ENCODE results near the gene GPR25.

GPR25 gene

DNA sequence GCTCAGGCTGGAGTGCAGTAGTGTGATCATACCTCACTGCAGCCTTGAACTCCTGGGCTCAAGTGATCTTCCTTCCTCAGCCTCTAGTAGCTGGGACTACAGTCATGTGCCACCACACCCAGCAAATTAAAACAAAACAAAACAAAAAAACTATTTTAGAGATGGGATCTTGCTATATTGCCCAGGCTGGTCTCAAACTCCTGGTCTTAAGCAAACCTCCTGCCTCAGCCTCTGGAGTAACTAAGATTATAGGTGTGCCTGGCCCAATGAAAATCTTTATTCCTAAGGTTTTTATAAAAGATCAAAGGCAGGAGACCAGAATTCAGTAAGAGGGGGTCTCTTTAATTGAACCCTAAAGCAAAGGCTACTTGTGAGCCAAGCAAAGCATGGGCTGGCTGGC, 32.0 kb downstream of the GPR25 start:
- no peak overlapping the region for H3K4me3 ChIP-seq (ENCODE audit: low read depth, low read length)
- ChIA-PET CTCF (interaction anchor here (0.7 to 1.0 kb wide), 2 partner anchors 102 to 484 kb away, joined by 3 to 4 read pairs; no protein-coding TSS in a partner anchor), POLR2A (no interaction called here)
- H3K27ac ChIP-seq (ENCODE audit: extremely low read depth, low read depth, low read length) = no peak overlapping the region
- H3K4me1 ChIP-seq (ENCODE audit: control insufficient read depth, insufficient read depth, low read length) = no peaks in the 10 kb centered on the region; the same call in 1 of the 2 replicates
- H3K36me3 ChIP-seq (ENCODE audit: control insufficient read depth in 2 of 2, insufficient read depth in 1 of 2, low read length in 2 of 2) = peaks cover 0 to 52% of the 10 kb centered on the region in 2 experiments; a peak in 1 of 3 replicates
- no peak for TF ChIP-seq PRDM1 (tag by site-specific recombination; IDR thresholded peaks at IDR 0.05)
- TF ChIP-seq ZNF121 (tag by site-specific recombination; IDR thresholded peaks at IDR 0.05) = peak; percentile 76
- no peaks in the 10 kb centered on the region for H3K9me3 ChIP-seq (ENCODE audit: control insufficient read depth, insufficient read depth, low read depth, low read length)

DNA sequence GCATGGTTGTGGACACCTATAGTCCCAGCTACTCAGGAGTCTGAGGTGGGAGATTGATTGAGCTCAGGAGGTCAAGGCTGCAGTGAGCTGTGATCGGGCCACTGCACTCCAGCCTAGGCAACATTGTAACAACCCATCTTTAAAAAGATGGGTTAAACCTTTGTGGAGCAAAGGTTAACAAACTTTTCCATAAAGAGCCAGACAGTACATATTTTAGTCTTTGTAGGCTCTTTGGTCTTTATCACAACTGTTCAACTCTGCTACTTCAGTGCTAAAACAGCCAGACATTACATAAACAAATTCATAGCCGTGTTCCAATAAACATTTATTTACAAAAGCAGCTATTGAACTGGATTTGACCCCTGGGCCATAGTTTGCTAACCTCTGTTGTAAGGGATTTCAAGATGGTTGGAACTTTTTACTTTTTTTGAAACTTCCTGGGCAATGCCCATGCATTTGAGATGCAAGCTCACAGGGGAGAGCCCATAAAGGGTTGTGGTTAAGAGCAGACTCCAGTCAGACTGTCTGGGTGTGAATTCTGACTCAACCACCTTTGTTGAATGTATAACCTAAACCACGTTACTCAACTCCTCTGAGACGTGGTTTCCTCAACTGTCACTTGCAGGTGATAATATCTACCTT, 32.8 kb downstream of the GPR25 start:
- H3K36me3 ChIP-seq (ENCODE audit: control insufficient read depth in 2 of 2, insufficient read depth in 1 of 2, low read length in 2 of 2) = peaks cover 0 to 50% of the 10 kb centered on the region in 2 experiments; a peak in 1 of 3 replicates
- ChIA-PET POLR2A (interaction anchor here (0.6 to 0.8 kb wide), 3 partner anchors 9 to 283 kb away, joined by 3 to 4 read pairs (median 3); no protein-coding TSS in a partner anchor), CTCF (interaction anchor here (0.6 to 1.0 kb wide), 4 partner anchors 103 to 483 kb away, joined by 3 to 4 read pairs (median 3); no protein-coding TSS in a partner anchor)
- no peak overlapping the region for H3K4me3 ChIP-seq (ENCODE audit: low read depth, low read length)
- TF ChIP-seq, protein P1, sequence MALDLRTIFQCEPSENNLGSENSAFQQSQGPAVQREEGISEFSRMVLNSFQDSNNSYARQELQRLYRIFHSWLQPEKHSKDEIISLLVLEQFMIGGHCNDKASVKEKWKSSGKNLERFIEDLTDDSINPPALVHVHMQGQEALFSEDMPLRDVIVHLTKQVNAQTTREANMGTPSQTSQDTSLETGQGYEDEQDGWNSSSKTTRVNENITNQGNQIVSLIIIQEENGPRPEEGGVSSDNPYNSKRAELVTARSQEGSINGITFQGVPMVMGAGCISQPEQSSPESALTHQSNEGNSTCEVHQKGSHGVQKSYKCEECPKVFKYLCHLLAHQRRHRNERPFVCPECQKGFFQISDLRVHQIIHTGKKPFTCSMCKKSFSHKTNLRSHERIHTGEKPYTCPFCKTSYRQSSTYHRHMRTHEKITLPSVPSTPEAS (tag by site-specific recombination; IDR thresholded peaks at IDR 0.05) = no peak
- TF ChIP-seq ZNF555 (tag by site-specific recombination; conservative IDR thresholded peaks at IDR 0.05) (no peak), ZBTB17 (tag by site-specific recombination; IDR thresholded peaks at IDR 0.05) (no peak), ZNF292 (tag by site-specific recombination; IDR thresholded peaks at IDR 0.05; ENCODE audit: borderline replicate concordance, low read depth) (no peak), ZIC2 (tag by site-specific recombination; IDR thresholded peaks at IDR 0.05) (no peak), MEIS1 (CRISPR knock-in tag; IDR thresholded peaks at IDR 0.05; ENCODE audit: borderline replicate concordance) (no peak), ZNF544 (tag by site-specific recombination; IDR thresholded peaks at IDR 0.05) (no peak), ZFHX2 (tag by site-specific recombination; conservative IDR thresholded peaks at IDR 0.05) (no peak), ZNF596 (tag by site-specific recombination; IDR thresholded peaks at IDR 0.05) (no peak), ZNF48 (tag by site-specific recombination; IDR thresholded peaks at IDR 0.05) (no peak), IKZF3 (tag by site-specific recombination; IDR thresholded peaks at IDR 0.05) (no peak)
- TF ChIP-seq, protein P2, sequence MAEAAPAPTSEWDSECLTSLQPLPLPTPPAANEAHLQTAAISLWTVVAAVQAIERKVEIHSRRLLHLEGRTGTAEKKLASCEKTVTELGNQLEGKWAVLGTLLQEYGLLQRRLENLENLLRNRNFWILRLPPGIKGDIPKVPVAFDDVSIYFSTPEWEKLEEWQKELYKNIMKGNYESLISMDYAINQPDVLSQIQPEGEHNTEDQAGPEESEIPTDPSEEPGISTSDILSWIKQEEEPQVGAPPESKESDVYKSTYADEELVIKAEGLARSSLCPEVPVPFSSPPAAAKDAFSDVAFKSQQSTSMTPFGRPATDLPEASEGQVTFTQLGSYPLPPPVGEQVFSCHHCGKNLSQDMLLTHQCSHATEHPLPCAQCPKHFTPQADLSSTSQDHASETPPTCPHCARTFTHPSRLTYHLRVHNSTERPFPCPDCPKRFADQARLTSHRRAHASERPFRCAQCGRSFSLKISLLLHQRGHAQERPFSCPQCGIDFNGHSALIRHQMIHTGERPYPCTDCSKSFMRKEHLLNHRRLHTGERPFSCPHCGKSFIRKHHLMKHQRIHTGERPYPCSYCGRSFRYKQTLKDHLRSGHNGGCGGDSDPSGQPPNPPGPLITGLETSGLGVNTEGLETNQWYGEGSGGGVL (tag by site-specific recombination; IDR thresholded peaks at IDR 0.05) = no peak
- TF ChIP-seq, protein P3, sequence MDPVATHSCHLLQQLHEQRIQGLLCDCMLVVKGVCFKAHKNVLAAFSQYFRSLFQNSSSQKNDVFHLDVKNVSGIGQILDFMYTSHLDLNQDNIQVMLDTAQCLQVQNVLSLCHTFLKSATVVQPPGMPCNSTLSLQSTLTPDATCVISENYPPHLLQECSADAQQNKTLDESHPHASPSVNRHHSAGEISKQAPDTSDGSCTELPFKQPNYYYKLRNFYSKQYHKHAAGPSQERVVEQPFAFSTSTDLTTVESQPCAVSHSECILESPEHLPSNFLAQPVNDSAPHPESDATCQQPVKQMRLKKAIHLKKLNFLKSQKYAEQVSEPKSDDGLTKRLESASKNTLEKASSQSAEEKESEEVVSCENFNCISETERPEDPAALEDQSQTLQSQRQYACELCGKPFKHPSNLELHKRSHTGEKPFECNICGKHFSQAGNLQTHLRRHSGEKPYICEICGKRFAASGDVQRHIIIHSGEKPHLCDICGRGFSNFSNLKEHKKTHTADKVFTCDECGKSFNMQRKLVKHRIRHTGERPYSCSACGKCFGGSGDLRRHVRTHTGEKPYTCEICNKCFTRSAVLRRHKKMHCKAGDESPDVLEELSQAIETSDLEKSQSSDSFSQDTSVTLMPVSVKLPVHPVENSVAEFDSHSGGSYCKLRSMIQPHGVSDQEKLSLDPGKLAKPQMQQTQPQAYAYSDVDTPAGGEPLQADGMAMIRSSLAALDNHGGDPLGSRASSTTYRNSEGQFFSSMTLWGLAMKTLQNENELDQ (tag by site-specific recombination; IDR thresholded peaks at IDR 0.05; ENCODE audit: low read depth) = no peak
- TF ChIP-seq, protein P4, sequence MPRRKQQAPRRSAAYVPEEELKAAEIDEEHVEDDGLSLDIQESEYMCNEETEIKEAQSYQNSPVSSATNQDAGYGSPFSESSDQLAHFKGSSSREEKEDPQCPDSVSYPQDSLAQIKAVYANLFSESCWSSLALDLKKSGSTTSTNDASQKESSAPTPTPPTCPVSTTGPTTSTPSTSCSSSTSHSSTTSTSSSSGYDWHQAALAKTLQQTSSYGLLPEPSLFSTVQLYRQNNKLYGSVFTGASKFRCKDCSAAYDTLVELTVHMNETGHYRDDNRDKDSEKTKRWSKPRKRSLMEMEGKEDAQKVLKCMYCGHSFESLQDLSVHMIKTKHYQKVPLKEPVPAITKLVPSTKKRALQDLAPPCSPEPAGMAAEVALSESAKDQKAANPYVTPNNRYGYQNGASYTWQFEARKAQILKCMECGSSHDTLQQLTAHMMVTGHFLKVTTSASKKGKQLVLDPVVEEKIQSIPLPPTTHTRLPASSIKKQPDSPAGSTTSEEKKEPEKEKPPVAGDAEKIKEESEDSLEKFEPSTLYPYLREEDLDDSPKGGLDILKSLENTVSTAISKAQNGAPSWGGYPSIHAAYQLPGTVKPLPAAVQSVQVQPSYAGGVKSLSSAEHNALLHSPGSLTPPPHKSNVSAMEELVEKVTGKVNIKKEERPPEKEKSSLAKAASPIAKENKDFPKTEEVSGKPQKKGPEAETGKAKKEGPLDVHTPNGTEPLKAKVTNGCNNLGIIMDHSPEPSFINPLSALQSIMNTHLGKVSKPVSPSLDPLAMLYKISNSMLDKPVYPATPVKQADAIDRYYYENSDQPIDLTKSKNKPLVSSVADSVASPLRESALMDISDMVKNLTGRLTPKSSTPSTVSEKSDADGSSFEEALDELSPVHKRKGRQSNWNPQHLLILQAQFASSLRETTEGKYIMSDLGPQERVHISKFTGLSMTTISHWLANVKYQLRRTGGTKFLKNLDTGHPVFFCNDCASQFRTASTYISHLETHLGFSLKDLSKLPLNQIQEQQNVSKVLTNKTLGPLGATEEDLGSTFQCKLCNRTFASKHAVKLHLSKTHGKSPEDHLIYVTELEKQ (tag by site-specific recombination; IDR thresholded peaks at IDR 0.05; ENCODE audit: borderline replicate concordance) = no peak
- H3K4me1 ChIP-seq (ENCODE audit: control insufficient read depth, insufficient read depth, low read length) = no peaks in the 10 kb centered on the region; the same call in 1 of the 2 replicates
- H3K27ac ChIP-seq (ENCODE audit: extremely low read depth, low read depth, low read length) = no peak overlapping the region
- no peaks in the 10 kb centered on the region for H3K9me3 ChIP-seq (ENCODE audit: control insufficient read depth, insufficient read depth, low read depth, low read length)
